Memory B cell (primary cell): Measurements from ENCODE around the gene ACTG2.
A peak's percentile ranks its signal among the peaks of the same experiment; 100 is the strongest.
"Not testable (repeated sequence)": the region's sequence is repeated elsewhere in the genome, so short reads cannot be mapped to it uniquely, and the experiment has no call there.

Source experiments
- ATAC-seq: fragments of 150-1000 bp; cut with Tn5 transposase; 2 replicates; pipeline ENCODE4 v1.10.0; 2021; ENCODE audit warnings: low read depth, mild to moderate bottlenecking, moderate library complexity
- DNase-seq, 2 donors: peaks; one replicate each; pipeline ENCODE4 v3.0.0; 2022; ENCODE audit warnings: low spot score in 2 of 2
- H3K27ac Mint-ChIP-seq: one replicate; pipeline ENCODE4 v1.8.0; 2022; ENCODE audit warnings: mild to moderate bottlenecking, moderate library complexity, mixed read lengths
- H3K27me3 Mint-ChIP-seq: one replicate; pipeline ENCODE4 v1.8.0; 2022; ENCODE audit warnings: mixed read lengths
- H3K36me3 Mint-ChIP-seq: one replicate; pipeline ENCODE4 v1.8.0; 2022; ENCODE audit warnings: mild to moderate bottlenecking, mixed read lengths
- H3K4me1 Mint-ChIP-seq: one replicate; pipeline ENCODE4 v1.8.0; 2022; ENCODE audit warnings: mixed read lengths
- H3K4me3 Mint-ChIP-seq: one replicate; pipeline ENCODE4 v1.8.0; 2022; ENCODE audit warnings: mild to moderate bottlenecking, moderate library complexity, mixed read lengths
- H3K9me3 Mint-ChIP-seq: one replicate; pipeline ENCODE4 v1.8.0; 2022; ENCODE audit warnings: mixed read lengths

Gene ACTG2

DNA sequence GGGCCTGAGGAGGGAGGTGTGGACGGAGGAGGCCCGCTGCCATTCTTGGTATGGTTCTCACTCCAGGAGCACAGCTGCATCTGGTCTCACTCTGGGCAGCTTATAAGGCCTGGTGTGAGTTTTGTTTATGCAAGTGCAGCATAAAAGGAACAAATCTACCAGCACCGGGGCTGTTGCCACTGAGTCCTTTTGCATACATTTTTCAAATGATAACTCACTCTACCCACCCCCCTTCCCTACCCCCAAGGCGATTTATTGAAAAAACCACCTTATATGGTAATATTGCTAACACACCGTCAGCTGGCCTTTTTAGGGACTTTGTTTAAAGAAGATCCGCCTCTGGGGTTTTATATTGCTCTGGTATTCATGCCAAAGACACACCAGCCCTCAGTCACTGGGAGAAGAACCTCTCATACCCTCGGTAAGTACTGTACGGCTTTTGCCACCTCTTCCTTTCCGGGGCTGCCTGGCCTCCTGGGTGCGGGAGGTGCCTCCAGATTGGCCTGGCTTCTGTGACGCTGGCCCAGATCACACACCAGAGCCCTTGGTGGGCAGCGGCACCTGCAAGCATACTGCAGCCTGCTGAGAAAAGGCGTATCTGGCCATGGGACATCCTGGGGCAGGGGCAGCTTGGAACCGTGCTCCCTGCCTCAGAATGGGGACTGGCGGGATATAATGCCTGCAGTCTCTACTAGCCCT lies at the start of gene ACTG2:
Gene ACTG2, plus strand, starts transcription at position 378 of the 699 bp plus-strand sequence. CDS start 8,304 bp downstream, outside the sequence.
- Mint-ChIP-seq H3K4me1 (peaks cover 5% of the 10 kb centered on the region), H3K4me3 (no peak within 1 kb of the TSS), H3K27me3 (peaks cover 3% of the 10 kb centered on the region), H3K36me3 (no peaks in the 10 kb centered on the region), H3K27ac (no peak within 1 kb of the TSS), H3K9me3 (no peaks in the 10 kb centered on the region)
- no peak for ATAC-seq
- no peak for DNase-seq

DNA sequence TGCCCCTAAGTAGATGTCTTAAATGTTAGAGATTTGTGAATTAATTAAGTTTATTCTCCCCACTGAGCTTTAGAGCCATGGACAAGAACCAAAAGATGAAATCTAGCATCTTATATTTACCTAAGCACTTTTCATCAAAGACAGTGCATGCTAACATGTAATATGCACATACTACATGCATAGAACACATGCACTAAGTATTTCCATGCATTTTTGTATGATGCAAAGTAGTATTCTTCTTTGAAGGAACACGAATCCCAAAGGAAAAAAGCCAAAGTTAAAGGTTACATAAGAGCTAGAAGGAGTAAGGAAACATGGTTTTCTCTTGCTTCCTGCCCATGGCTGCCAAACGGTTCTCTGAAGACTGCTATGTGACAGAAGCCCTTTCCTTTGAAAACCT lies 48.7 kb upstream of the ACTG2 start:
- Mint-ChIP-seq H3K4me1 (peaks cover 7% of the 10 kb centered on the region), H3K9me3 (no peaks in the 10 kb centered on the region)

DNA sequence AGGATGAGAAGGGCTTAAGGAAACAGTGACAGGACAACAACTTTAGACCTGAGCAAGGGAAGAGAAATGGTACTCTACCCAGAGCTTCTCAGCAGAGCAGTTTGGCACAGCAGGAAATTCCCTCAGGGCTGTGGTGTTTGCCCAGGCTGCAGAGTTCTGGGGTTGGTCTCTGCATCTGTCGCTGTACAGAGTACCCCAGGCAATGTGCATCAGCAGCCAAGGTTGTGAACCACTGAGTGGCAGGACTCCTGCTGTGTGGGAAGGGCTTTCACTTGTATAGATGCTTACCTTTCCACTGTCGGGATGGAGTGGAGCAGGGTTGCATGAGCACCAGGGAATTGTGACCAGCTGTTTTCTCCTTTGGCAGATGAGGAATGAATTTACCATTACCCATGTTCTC lies 42.8 kb upstream of the ACTG2 start:
- ATAC-seq: no peak
- Mint-ChIP-seq H3K4me1 (no peaks in the 10 kb centered on the region), H3K27me3 (no peaks in the 10 kb centered on the region), H3K9me3 (no peaks in the 10 kb centered on the region), H3K4me3 (no peak overlapping the region), H3K27ac (peak overlapping the region; percentile 9), H3K36me3 (peaks cover 34% of the 10 kb centered on the region)
- DNase-seq: no peak

More for the DNA sequence above, 48.7 kb upstream of the ACTG2 start:
- Mint-ChIP-seq H3K4me3 (no peak overlapping the region), H3K27ac (no peak overlapping the region), H3K36me3 (peaks cover 24% of the 10 kb centered on the region), H3K27me3 (no peaks in the 10 kb centered on the region)
- ATAC-seq (no peak), DNase-seq (no peak)

DNA sequence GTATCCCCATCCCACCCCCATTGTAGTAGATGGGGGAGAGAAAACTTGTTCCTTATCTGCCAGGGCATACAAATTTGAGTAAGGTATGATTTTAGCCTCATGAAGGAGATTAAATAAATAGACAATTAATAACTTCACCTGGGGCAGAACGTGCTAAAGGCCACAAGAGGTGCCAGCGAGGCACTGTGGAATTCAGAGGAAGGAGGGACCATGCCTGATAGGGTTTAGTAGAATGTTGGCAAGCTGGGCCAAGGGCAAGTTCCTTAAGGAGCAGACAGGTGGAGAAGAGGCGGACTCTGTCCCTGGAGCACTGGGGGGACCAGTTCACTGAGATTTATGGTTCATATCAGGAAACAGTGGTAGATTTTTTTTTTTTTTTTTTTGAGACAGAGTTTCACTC lies 41.5 kb upstream of the ACTG2 start:
- no peak for ATAC-seq
- Mint-ChIP-seq H3K4me3 (no peak overlapping the region), H3K9me3 (no peaks in the 10 kb centered on the region), H3K27me3 (no peaks in the 10 kb centered on the region), H3K4me1 (peaks cover 5% of the 10 kb centered on the region), H3K36me3 (peaks cover 44% of the 10 kb centered on the region), H3K27ac (no peak overlapping the region)
- no peak for DNase-seq

DNA sequence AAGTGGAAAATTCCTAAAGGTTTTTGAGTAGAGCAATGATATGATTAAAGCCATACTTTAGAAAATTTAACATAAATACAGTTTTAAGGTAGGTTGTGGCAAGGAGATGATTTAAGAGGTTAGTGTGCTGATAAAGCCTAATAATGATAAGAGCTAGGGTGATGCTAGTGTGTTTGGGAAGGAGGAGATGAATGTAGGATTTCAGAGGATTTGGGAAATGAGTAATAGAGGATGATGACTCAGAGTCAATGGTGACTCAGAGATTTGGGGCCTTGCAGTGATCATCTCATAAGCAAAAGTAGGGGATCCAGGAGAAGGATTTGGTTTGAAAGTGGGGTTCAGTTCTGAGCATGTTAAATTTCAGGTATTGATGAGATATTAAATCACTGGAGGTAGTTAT lies 40.8 kb upstream of the ACTG2 start:
- ATAC-seq (no peak), DNase-seq (no peak)
- Mint-ChIP-seq H3K27me3 (no peaks in the 10 kb centered on the region), H3K27ac (no peak overlapping the region), H3K9me3 (no peaks in the 10 kb centered on the region), H3K36me3 (peaks cover 47% of the 10 kb centered on the region), H3K4me1 (peaks cover 13% of the 10 kb centered on the region), H3K4me3 (no peak overlapping the region)

DNA sequence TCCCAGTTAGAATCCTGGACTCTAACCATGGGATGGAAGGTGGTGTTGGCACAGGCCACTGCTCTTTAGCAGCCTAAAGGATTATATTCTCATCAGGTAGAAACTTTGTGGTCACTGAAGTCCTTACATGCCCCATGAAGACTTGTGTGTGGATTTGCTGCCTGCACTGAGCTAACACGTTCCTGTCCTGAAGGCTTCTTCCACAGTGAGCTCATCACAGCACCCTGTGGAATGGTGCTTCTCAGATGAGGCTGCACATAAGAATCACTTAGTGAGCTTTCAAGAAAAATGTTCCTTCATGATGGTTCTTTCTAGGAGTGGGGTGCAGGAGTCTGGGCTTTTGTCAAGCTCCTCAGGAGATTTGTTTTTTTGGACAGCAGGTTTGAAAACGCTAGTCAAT lies 37.3 kb upstream of the ACTG2 start:
- Mint-ChIP-seq H3K9me3 (no peaks in the 10 kb centered on the region), H3K27me3 (no peaks in the 10 kb centered on the region), H3K36me3 (peaks cover 46% of the 10 kb centered on the region), H3K27ac (no peak overlapping the region), H3K4me1 (peaks cover 16% of the 10 kb centered on the region), H3K4me3 (no peak overlapping the region)
- DNase-seq (no peak), ATAC-seq (no peak)

DNA sequence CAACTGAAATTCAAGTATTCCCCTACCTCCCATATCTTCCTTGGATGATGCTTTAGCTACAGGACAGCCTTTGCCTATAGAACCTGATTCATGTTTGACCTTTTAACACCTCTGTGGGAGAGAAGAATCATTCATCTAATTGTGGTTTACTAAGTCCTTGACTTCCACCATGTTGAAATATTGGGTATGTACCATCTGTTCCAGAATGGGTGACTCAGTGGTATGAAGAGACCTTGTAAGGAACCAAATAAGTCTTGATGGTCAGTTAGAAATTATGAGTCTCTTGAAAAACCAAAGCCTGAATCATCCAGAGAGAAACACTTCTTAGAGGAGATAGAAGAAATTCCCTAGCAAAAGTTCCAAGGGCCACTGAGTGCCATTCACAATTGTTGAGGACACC lies 36.6 kb upstream of the ACTG2 start:
- ATAC-seq (no peak), DNase-seq (no peak)
- H3K4me3 Mint-ChIP-seq: no peak overlapping the region
- no peaks in the 10 kb centered on the region for H3K27me3 Mint-ChIP-seq
- H3K36me3 Mint-ChIP-seq: peaks cover 46% of the 10 kb centered on the region
- H3K27ac Mint-ChIP-seq: peak overlapping the region; percentile 74
- H3K9me3 Mint-ChIP-seq: no peaks in the 10 kb centered on the region
- peaks cover 16% of the 10 kb centered on the region for H3K4me1 Mint-ChIP-seq

DNA sequence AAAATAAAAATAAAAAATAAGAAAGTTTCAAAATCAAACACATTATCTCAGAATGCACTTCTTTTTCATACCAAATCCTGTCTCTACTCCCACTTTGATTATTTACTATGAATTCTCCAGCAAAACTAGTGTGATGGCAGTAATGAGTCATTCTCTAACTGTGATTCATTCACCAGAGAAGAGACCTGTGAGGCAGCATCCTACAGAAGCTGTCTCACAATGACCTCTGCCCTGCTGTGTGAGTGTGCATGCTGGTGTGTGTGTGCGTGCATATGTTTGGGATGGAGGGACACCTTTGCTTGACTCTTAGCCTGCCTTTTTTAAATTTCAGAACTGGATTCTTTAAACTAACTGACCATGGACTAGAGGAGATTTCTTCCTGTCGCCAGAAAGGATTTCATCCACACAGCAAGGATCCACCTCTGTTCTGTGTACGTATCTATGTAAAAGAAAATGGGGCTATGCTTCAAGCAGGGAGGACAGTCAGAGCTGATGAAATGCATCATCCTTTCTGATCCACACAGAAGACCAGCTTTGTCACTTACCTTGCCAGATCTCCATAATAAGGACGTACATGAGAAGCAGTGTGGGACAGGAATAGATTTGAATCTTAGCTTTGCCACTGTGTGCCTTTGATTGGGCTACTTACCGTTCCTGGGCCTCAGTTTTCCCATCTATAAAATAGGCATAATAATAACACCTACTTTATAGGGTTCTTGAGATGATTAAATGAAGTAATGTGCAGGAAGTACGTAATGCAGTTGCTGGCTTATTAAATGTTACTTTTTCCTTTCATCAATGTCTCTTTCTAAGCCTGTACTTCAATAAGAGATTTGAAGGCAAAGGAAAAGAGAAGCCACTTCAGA lies 32.9 kb upstream of the ACTG2 start:
- Mint-ChIP-seq H3K36me3 (peaks cover 53% of the 10 kb centered on the region), H3K27me3 (no peaks in the 10 kb centered on the region), H3K9me3 (no peaks in the 10 kb centered on the region), H3K4me1 (peaks cover 16% of the 10 kb centered on the region), H3K4me3 (no peak overlapping the region), H3K27ac (no peak overlapping the region)
- ATAC-seq (no peak), DNase-seq (no peak)

DNA sequence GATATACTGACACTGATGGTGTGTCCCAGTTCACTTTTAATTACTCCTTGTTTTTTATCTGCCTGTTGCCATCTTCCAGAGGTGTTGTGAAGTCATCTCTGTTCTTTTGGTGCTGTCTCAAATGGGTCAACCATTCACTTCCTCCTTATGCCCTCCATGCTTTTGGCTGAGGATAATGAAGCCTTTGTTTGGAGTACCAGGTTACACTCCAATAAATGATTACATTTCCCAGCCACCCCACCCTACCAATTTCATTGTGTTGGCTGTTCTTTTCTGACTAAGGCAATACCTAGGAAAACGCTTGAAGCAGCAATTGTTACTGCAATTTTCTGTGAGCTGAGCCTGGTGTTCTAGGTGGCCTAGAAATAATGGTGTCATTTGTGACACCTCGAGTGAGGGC lies 29.8 kb upstream of the ACTG2 start:
- H3K4me1 Mint-ChIP-seq: no peaks in the 10 kb centered on the region
- no peak overlapping the region for H3K27ac Mint-ChIP-seq
- H3K4me3 Mint-ChIP-seq: no peak overlapping the region
- H3K27me3 Mint-ChIP-seq: no peaks in the 10 kb centered on the region
- peaks cover 37% of the 10 kb centered on the region for H3K36me3 Mint-ChIP-seq
- H3K9me3 Mint-ChIP-seq: no peaks in the 10 kb centered on the region
- ATAC-seq (no peak), DNase-seq (no peak)

DNA sequence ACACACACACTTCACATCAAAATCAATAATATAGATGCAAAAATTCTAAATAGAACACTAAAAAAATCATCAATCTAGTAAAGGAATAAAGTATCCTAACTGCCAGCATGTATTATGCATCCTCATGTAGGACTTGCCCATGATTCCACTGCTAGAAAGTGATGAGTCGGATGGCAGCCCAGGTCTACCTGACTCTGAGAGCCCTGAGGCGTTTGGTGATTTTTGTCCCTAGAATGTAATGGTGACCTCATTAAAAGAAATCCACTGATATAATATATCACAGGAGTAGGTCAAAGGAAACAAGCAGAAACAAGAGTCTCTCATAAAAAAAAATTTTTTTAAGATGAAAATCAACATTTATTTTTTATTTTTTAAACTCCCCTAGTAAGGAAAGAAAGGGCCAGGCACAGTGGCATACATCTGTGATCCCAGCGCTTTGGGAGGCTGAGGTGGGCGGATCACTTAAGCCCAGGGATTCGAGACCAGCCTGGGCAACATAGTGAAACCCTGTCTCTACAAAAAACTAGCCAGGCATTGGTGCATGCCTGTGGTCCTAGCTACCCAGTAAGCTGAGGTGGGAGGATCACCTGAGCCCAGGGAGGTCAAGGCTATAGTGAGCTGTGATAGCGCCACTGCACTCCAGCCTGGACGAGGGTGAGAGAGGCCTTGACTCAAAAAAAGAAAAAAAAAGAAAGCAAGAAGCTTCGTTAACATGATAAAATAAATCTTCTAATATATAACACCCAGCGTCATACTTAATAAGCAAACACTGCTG lies 24.4 kb upstream of the ACTG2 start:
- Mint-ChIP-seq H3K4me3 (no peak overlapping the region), H3K36me3 (peaks cover 20% of the 10 kb centered on the region), H3K27ac (no peak overlapping the region), H3K27me3 (no peaks in the 10 kb centered on the region), H3K9me3 (no peaks in the 10 kb centered on the region), H3K4me1 (no peaks in the 10 kb centered on the region)
- DNase-seq (no peak), ATAC-seq (no peak)

DNA sequence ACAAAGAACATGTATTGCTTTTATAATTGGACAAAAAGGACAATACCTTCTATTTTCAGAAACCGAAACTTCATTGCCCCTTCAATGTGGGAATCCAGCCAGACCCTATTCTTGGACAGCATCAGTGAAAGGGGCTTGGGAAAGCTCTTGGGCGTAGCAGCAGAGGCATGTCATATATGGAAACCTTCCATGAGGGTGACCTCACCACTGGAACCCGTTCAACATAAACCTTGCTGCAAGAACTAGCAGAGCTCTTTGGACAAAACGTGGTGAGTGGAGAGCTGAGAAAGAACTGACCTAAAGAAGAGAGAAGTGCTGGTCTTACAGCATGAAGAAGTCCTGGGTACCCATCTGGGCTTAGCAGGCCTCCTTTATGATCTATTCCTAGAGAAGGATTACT lies 22.7 kb upstream of the ACTG2 start:
- Mint-ChIP-seq H3K4me1 (no peaks in the 10 kb centered on the region), H3K9me3 (no peaks in the 10 kb centered on the region), H3K27me3 (no peaks in the 10 kb centered on the region), H3K36me3 (peaks cover 10% of the 10 kb centered on the region), H3K27ac (no peak overlapping the region), H3K4me3 (no peak overlapping the region)
- no peak for ATAC-seq
- DNase-seq: no peak

DNA sequence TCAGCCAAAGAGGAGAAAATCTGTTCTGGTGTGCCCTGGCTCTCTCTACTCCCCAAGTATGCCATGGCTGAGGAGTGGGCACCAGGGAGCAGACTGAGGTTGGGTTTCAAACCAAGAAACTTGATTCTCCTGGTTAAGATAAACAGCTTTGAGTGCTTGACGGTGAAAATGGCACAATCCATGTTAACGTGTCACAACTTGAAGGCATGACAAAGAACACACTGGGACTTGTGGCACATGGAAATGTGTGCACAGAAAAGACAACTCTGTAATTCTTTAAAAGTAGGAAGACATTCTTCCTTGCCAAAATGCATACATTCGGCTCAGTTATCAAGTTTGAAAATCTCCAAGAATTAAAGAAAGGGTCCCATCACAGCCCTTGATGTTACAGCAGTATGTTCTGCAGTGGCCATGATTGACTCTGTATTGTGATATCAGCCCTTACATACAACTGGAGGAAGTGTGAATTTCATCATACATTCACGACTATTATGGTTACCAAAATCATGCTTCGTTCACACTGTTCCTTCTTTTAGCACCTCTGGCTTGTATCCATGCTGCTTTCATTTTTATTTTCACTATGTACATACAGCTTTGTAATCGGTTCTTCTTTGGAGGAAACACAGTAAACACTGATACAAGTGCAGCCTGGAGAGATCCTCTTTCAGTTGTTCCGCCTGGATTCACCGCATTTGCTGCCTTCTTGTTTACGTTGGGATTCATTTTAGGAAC lies 15.6 kb upstream of the ACTG2 start:
- Mint-ChIP-seq H3K4me1 (peaks cover 4% of the 10 kb centered on the region), H3K27ac (no peak overlapping the region), H3K27me3 (peaks cover 2% of the 10 kb centered on the region), H3K9me3 (no peaks in the 10 kb centered on the region), H3K4me3 (no peak overlapping the region), H3K36me3 (no peaks in the 10 kb centered on the region)
- no peak for DNase-seq
- peak; percentile 58 for ATAC-seq

DNA sequence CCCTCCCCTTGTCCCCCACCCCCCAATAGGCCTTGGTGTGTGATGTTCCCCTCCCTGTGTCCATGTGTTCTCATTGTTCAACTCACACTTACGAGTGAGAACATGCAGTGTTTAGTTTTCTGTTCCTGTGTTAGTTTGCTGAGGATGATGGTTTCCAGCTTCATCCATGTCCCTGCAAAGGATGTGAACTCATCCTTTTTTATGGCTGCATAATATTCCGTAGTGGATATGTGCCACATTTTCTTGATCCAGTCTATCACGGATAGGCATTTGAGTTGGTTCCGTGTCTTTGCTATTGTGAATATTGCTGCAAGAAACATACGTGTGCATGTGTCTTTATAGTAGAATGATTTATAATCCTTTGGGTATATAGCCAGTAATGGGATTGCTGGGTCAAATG lies 14.8 kb upstream of the ACTG2 start:
- not testable (repeated sequence) for H3K4me3 Mint-ChIP-seq, H3K27me3 Mint-ChIP-seq, DNase-seq, H3K9me3 Mint-ChIP-seq, ATAC-seq, H3K4me1 Mint-ChIP-seq, H3K36me3 Mint-ChIP-seq, H3K27ac Mint-ChIP-seq
